Transverse colon (tissue), 3 donors: ENCODE measurements around the gene FOXP1.
A peak's percentile ranks its signal among the peaks of the same experiment; 100 is the strongest.

Source experiments
- POLR2A ChIP-seq: fragments of 450-650 bp; IDR thresholded peaks from one replicate; pipeline ENCODE4 v1.6.1; 2016; ENCODE audit warnings: antibody characterized with exemption, mild to moderate bottlenecking, moderate library complexity
- TF ChIP-seq, protein P1 (sequence below), 5 experiments: fragments of 200-600 bp in 3 of 5; fragments of 450-650 bp in 2 of 5; sonication (generic) in 3 of 5; IDR thresholded peaks; 1 replicate in 2 of 5; 2 replicates in 3 of 5; pipeline ENCODE4 v1.5.1; 2016 to 2017; ENCODE audit warnings: antibody characterized with exemption in 5 of 5, inconsistent platforms in 3 of 5, mild to moderate bottlenecking in 2 of 5, moderate library complexity in 1 of 5

DNA sequence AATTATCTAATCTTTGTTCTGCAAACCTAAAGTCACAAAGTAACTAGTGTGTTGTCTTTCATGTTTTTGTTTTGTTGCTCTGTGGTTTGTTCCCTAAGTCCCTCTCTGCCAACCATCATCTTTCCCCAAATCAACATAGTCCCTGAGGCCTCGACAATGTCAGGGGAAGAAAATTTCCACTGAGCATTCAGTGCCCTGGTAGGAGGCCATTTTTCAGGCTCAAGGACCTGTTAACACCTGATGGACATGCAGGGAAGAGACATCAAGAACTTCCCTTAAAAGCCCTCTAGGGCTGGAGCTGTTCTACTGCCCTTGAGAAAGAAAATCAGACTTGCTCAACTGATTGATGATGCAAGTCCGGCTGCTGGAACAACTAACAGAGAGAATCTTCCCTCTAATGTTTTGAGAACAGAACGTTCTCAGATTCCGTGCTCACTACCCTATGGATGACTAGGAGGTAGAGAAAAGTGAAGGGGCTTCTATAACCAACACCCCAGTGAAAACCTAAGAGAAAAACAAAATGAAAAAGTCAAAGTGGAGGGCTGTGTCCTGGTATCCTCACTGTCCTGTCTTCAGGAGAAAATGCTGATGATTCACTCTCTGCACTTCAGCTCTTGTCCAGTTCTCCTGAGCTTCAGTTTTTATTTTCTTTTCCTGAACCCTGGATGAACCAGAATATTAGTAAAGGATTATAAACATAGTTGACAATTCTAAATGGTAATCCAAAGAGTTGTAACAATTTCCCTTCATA lies 373.1 kb downstream of the FOXP1 start:
- TF ChIP-seq POLR2A, result no peak
- TF ChIP-seq, protein P1, sequence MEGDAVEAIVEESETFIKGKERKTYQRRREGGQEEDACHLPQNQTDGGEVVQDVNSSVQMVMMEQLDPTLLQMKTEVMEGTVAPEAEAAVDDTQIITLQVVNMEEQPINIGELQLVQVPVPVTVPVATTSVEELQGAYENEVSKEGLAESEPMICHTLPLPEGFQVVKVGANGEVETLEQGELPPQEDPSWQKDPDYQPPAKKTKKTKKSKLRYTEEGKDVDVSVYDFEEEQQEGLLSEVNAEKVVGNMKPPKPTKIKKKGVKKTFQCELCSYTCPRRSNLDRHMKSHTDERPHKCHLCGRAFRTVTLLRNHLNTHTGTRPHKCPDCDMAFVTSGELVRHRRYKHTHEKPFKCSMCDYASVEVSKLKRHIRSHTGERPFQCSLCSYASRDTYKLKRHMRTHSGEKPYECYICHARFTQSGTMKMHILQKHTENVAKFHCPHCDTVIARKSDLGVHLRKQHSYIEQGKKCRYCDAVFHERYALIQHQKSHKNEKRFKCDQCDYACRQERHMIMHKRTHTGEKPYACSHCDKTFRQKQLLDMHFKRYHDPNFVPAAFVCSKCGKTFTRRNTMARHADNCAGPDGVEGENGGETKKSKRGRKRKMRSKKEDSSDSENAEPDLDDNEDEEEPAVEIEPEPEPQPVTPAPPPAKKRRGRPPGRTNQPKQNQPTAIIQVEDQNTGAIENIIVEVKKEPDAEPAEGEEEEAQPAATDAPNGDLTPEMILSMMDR (IDR thresholded peaks at IDR 0.05), result peak in 4 of 5 experiments; percentile 10 to 44 (median 34)
